ENCODE results near the gene LCNL1.

The LCNL1 gene

GRCh38 chr9:136972743-136973142 lies 10.1 kb upstream of the LCNL1 start:
- no peak overlapping the region for H3K4me3 ChIP-seq (ENCODE audit: low read depth, low read length)
- no peak for TF ChIP-seq CTCF (IDR thresholded peaks at IDR 0.05; ENCODE audit: borderline replicate concordance, insufficient read depth, low read depth, low read length)

- TF ChIP-seq CTCF (IDR thresholded peaks at IDR 0.05; ENCODE audit: borderline replicate concordance, insufficient read depth, low read depth, low read length): no peak
- H3K4me3 ChIP-seq (ENCODE audit: low read depth, low read length): no peak overlapping the region
Observed at GRCh38 chr9:136973618-136974617, 8.9 kb upstream of the LCNL1 start.

- no peak overlapping the region for H3K4me3 ChIP-seq (ENCODE audit: low read depth, low read length)
- no peak for TF ChIP-seq CTCF (IDR thresholded peaks at IDR 0.05; ENCODE audit: borderline replicate concordance, insufficient read depth, low read depth, low read length)
Observed at GRCh38 chr9:136974817-136975535, 7.8 kb upstream of the LCNL1 start.

- TF ChIP-seq CTCF (IDR thresholded peaks at IDR 0.05; ENCODE audit: borderline replicate concordance, insufficient read depth, low read depth, low read length): peak; percentile 39; the same call in 1 of the 2 replicates
- no peak overlapping the region for H3K4me3 ChIP-seq (ENCODE audit: low read depth, low read length)
Observed at GRCh38 chr9:136975644-136976043, 7.1 kb upstream of the LCNL1 start.

- TF ChIP-seq CTCF (IDR thresholded peaks at IDR 0.05; ENCODE audit: borderline replicate concordance, insufficient read depth, low read depth, low read length): no peak
- no peak within 1 kb of the TSS for H3K4me3 ChIP-seq (ENCODE audit: low read depth, low read length)
Observed at GRCh38 chr9:136977223-136977622, 5.6 kb upstream of the LCNL1 start, which contains the start of gene PTGDS. Gene PTGDS (plus strand): TSS chr9:136977504. CDS start chr9:136977579, 75 bp downstream.

- no peak for TF ChIP-seq CTCF (IDR thresholded peaks at IDR 0.05; ENCODE audit: borderline replicate concordance, insufficient read depth, low read depth, low read length)
- no peak overlapping the region for H3K4me3 ChIP-seq (ENCODE audit: low read depth, low read length)
Observed at GRCh38 chr9:136977649-136978072, 5.1 kb upstream of the LCNL1 start.

Measured in GM12875 (cell line).